Uterus (tissue), 4 donors: ENCODE measurements around the gene HOXB7. TPM values are rescaled to one million over a fixed set of nuclear protein-coding genes. Genes with fewer than 3 reads are reported as not detected.

Experiments used
- DNase-seq, 2 donors: peaks; one replicate each; pipeline ENCODE4 v3.0.0-alpha.2; 2019 to 2020
- H3K27ac ChIP-seq, 2 donors: fragments of 200-600 bp; sonication (generic); 1 replicate in 1 of 2; 2 replicates in 1 of 2; pipeline ENCODE4 v1.5.1; 2016 to 2018
- H3K27me3 ChIP-seq, 2 donors: fragments of 200-600 bp; sonication (generic); one replicate each; pipeline ENCODE4 v1.5.1; 2018 to 2019; ENCODE audit warnings: control low read depth in 1 of 2
- H3K36me3 ChIP-seq, 2 donors: fragments of 200-600 bp; sonication (generic); one replicate each; pipeline ENCODE4 v1.5.1; 2019; ENCODE audit warnings: control low read depth in 1 of 2
- H3K4me1 ChIP-seq, 2 donors: fragments of 200-600 bp; sonication (generic); one replicate each; pipeline ENCODE4 v1.5.1; 2018 to 2019; ENCODE audit warnings: control low read depth in 1 of 2
- H3K4me3 ChIP-seq, 2 donors: fragments of 200-600 bp; sonication (generic); 1 replicate in 1 of 2; 2 replicates in 1 of 2; pipeline ENCODE4 v1.5.1; 2018 to 2019; ENCODE audit warnings: mild to moderate bottlenecking in 1 of 2
- H3K9me3 ChIP-seq, 2 donors: fragments of 200-600 bp; sonication (generic); one replicate each; pipeline ENCODE4 v1.5.1; 2019; ENCODE audit warnings: control low read depth in 1 of 2
- CTCF ChIP-seq, 4 experiments: fragments of 200-600 bp in 2 of 4; fragments of 450-650 bp in 2 of 4; sonication (generic) in 2 of 4; IDR thresholded peaks; one replicate each; pipeline ENCODE4 v1.5.1; 2016 to 2019; ENCODE audit warnings: antibody characterized with exemption in 4 of 4, mild to moderate bottlenecking in 2 of 4, moderate library complexity in 1 of 4
- POLR2A ChIP-seq, 2 donors: fragments of 450-650 bp; IDR thresholded peaks; one replicate each; pipeline ENCODE4 v1.6.1; 2016; ENCODE audit warnings: antibody characterized with exemption in 2 of 2, mild to moderate bottlenecking in 1 of 2, moderate library complexity in 1 of 2
- intact Hi-C: fragments of 100-400 bp; cut with DNase I; formaldehyde crosslinking; loops from one replicate; pipeline ENCODE4 v1.15.1; 2023; ENCODE audit warnings: low total_unique reads
- total RNA-seq, 4 donors: library from RNA; depleted of rRNA in 3 of 4; stranded (reverse); fragments of >200 nt in 3 of 4; gene quantifications; one replicate each; pipeline versions ENCODE4 v1.1.0 to v1.2.4, GENCODE V29; 2014 to 2023
- donor health status: DM: yes; HTN: yes; CAD: no.

The HOXB7 gene
- total RNA-seq, 4 donors from 2014 or later = 1.0 to 6.9 (median 3.5) TPM; not detected in 1

- Histone ChIP-seq H3K4me3 (no peak overlapping the region), H3K27ac (no peak overlapping the region), H3K27me3 (peaks cover 38 to 80% of the 10 kb centered on the region in 2 donors), H3K36me3 (no peaks in the 10 kb centered on the region), H3K9me3 (no peaks in the 10 kb centered on the region), H3K4me1 (peaks cover 0 to 7% of the 10 kb centered on the region in 2 donors)
- TF ChIP-seq CTCF (IDR thresholded peaks at IDR 0.05) = no peak
- no peak for DNase-seq
- intact Hi-C loops = no loop called here
Measured at GRCh38 chr17:48617471-48618255, 6.8 kb upstream of the HOXB7 start.

GRCh38 chr17:48616717-48617470 is 6.1 kb upstream of the HOXB7 start:
- Histone ChIP-seq H3K36me3 (no peaks in the 10 kb centered on the region), H3K9me3 (no peaks in the 10 kb centered on the region), H3K27me3 (peaks cover 45 to 80% of the 10 kb centered on the region in 2 donors), H3K4me3 (no peak overlapping the region), H3K4me1 (peaks cover 0 to 9% of the 10 kb centered on the region in 2 donors), H3K27ac (no peak overlapping the region)
- no peak for DNase-seq
- TF ChIP-seq CTCF (IDR thresholded peaks at IDR 0.05) = no peak
- TF ChIP-seq POLR2A (IDR thresholded peaks at IDR 0.05) = no peak
- intact Hi-C loops = no loop called here

GRCh38 chr17:48615963-48616716 is 5.3 kb upstream of the HOXB7 start:
- intact Hi-C loops = no loop called here
- Histone ChIP-seq H3K4me1 (peaks cover 0 to 9% of the 10 kb centered on the region in 2 donors), H3K27me3 (peaks cover 48 to 80% of the 10 kb centered on the region in 2 donors), H3K9me3 (no peaks in the 10 kb centered on the region), H3K36me3 (no peaks in the 10 kb centered on the region), H3K27ac (no peak overlapping the region), H3K4me3 (no peak overlapping the region)
- TF ChIP-seq POLR2A (IDR thresholded peaks at IDR 0.05) (no peak), CTCF (IDR thresholded peaks at IDR 0.05) (no peak)
- DNase-seq = no peak

- peaks cover 0 to 13% of the 10 kb centered on the region in 2 donors for H3K4me1 ChIP-seq
- peaks cover 53 to 84% of the 10 kb centered on the region in 2 donors for H3K27me3 ChIP-seq
- H3K9me3 ChIP-seq = no peaks in the 10 kb centered on the region
- intact Hi-C loops = no loop called here
- H3K4me3 ChIP-seq = no peak within 1 kb of the TSS
- no peaks in the 10 kb centered on the region for H3K36me3 ChIP-seq
- H3K27ac ChIP-seq = peak within 1 kb of the TSS in 1 of 2 donors; percentile 75
- no peak for DNase-seq
- TF ChIP-seq POLR2A (IDR thresholded peaks at IDR 0.05) = no peak
Measured at GRCh38 chr17:48615047-48615962, 4.5 kb upstream of the HOXB7 start, which contains the start of gene HOXB8. Gene HOXB8 (minus strand): TSS chr17:48615292. CDS start chr17:48614704, 588 bp downstream.
